Endometrium (tissue), 2 donors: ENCODE measurements around the gene EHMT1.

Experiments used
- FAIRE-seq: peaks from 2 replicates; lab custom pipeline; 2012; peaks lifted over from hg19 to GRCh38; lab: Jason Lieb, UNC
- donor health status: control.
- donor health status: control.

Gene EHMT1

GRCh38 chr9:137829260-137829996, 210.6 kb downstream of the EHMT1 start:
- FAIRE-seq: no peak

GRCh38 chr9:137832191-137832700, 213.4 kb downstream of the EHMT1 start:
- FAIRE-seq: no peak

- no peak for FAIRE-seq
These were observed 214.2 kb downstream of the EHMT1 start for GRCh38 chr9:137832830-137833590.

GRCh38 chr9:137833721-137834613, 215.2 kb downstream of the EHMT1 start:
- no peak for FAIRE-seq

- FAIRE-seq: no peak
These were observed 216.2 kb downstream of the EHMT1 start for GRCh38 chr9:137834846-137835546.

GRCh38 chr9:137836151-137836830, 217.5 kb downstream of the EHMT1 start:
- no peak for FAIRE-seq

- no peak for FAIRE-seq
These were observed 218.0 kb downstream of the EHMT1 start for GRCh38 chr9:137836831-137837241.

- no peak for FAIRE-seq
These were observed 218.8 kb downstream of the EHMT1 start for GRCh38 chr9:137837345-137838278.

GRCh38 chr9:137838576-137838975, 219.8 kb downstream of the EHMT1 start:
- FAIRE-seq: no peak

- no peak for FAIRE-seq
These were observed 224.6 kb downstream of the EHMT1 start for GRCh38 chr9:137843355-137843754.

- no peak for FAIRE-seq
These were observed 232.9 kb downstream of the EHMT1 start for GRCh38 chr9:137851516-137852267.

- no peak for FAIRE-seq
These were observed 234.7 kb downstream of the EHMT1 start for GRCh38 chr9:137853392-137853995.

GRCh38 chr9:137860361-137860760, 241.6 kb downstream of the EHMT1 start:
- FAIRE-seq: no peak

GRCh38 chr9:137865581-137866145, 246.9 kb downstream of the EHMT1 start:
- no peak for FAIRE-seq

GRCh38 chr9:137866226-137867141, 247.7 kb downstream of the EHMT1 start:
- no peak for FAIRE-seq

- no peak for FAIRE-seq
These were observed 251.6 kb downstream of the EHMT1 start for GRCh38 chr9:137870432-137870831.

- FAIRE-seq: no peak
These were observed 253.5 kb downstream of the EHMT1 start for GRCh38 chr9:137872296-137872695.
